ENCODE results near the gene LMBRD2. TPM values are rescaled to one million over a fixed set of nuclear protein-coding genes. Genes with fewer than 3 reads are reported as not detected.
A peak's percentile ranks its signal among the peaks of the same experiment; 100 is the strongest.

LMBRD2 gene
- polyA plus RNA-seq, 3 donors: 2.1 to 6.4 (median 2.3) TPM

- no peaks in the 10 kb centered on the region for H3K36me3 Mint-ChIP-seq
- no peak for DNase-seq
- H3K9me3 Mint-ChIP-seq: peaks cover 0 to 2% (median 0%) of the 10 kb centered on the region in 7 donors
- peak overlapping the region; percentile 18 to 50 (median 29) for H3K4me3 ChIP-seq (replicated peaks in 1 of 3; ENCODE audit: low read depth in 2 of 3, low read length in 3 of 3)
- no peak overlapping the region for H3K9ac ChIP-seq (ENCODE audit: insufficient read depth, low read length, poor library complexity, severe bottlenecking)
- peaks cover 24% of the 10 kb centered on the region for H3K4me1 Mint-ChIP-seq
- intact Hi-C loops (cut with micrococcal nuclease): no loop called here
- TF ChIP-seq CTCF (IDR thresholded peaks at IDR 0.05): no peak
- no peaks in the 10 kb centered on the region for H3K79me2 ChIP-seq (ENCODE audit: insufficient read depth, low read length)
- H3K36me3 ChIP-seq (replicated peaks in 1 of 2; ENCODE audit: control insufficient read depth in 1 of 2, insufficient read depth in 2 of 2, low read length in 2 of 2): no peaks in the 10 kb centered on the region
- WGBS (ENCODE audit: insufficient coverage): 20% methylated on average over 5 of the region's 9 CpGs
- H3K4me1 ChIP-seq (ENCODE audit: control insufficient read depth in 1 of 2, insufficient read depth in 2 of 2, low read length in 2 of 2): peaks cover 9 to 12% of the 10 kb centered on the region in 2 donors
- peaks cover 10 to 19% (median 17%) of the 10 kb centered on the region in 3 donors for H3K27me3 Mint-ChIP-seq (ENCODE audit: low read depth in 3 of 3)
- no peaks in the 10 kb centered on the region for H4K20me1 ChIP-seq (ENCODE audit: insufficient read depth, low read length)
- peak overlapping the region; percentile 47 for H3K4me2 ChIP-seq (replicated peaks; ENCODE audit: extremely low read depth, low read length, poor library complexity, severe bottlenecking)
- peaks cover 0 to 8% of the 10 kb centered on the region in 2 donors for H3K27me3 ChIP-seq (ENCODE audit: control insufficient read depth in 2 of 2, insufficient read depth in 2 of 2, low read length in 2 of 2)
- peak overlapping the region; percentile 56 for H2AFZ ChIP-seq (ENCODE audit: insufficient read depth, low read depth, low read length, poor library complexity, severe bottlenecking)
- H3K27ac Mint-ChIP-seq: peak overlapping the region in 2 of 7 donors; percentile 3 to 64
- no peaks in the 10 kb centered on the region for H3K9me3 ChIP-seq (replicated peaks in 1 of 2; ENCODE audit: control insufficient read depth in 1 of 2, insufficient read depth in 1 of 2, low read length in 2 of 2)
- H3K4me3 Mint-ChIP-seq: peak overlapping the region; percentile 65 to 88
- no peak overlapping the region for H3K27ac ChIP-seq (ENCODE audit: low read depth in 1 of 2, low read length in 2 of 2)
Observed at GRCh38 chr5:36070687-36071571, 80.8 kb downstream of the LMBRD2 start.

- H3K27me3 Mint-ChIP-seq (ENCODE audit: low read depth in 3 of 3): peaks cover 10 to 20% (median 19%) of the 10 kb centered on the region in 3 donors
- WGBS (ENCODE audit: insufficient coverage): 91% methylated on average over 4 of the region's 5 CpGs
Observed at GRCh38 chr5:36068751-36069281, 82.9 kb downstream of the LMBRD2 start.

More at GRCh38 chr5:36068751-36069281, 82.9 kb downstream of the LMBRD2 start:
- H3K4me1 Mint-ChIP-seq: peaks cover 25% of the 10 kb centered on the region
- H3K27ac Mint-ChIP-seq: peak overlapping the region in 1 of 7 donors; percentile 6
- Histone ChIP-seq H3K36me3 (replicated peaks in 1 of 2; ENCODE audit: control insufficient read depth in 1 of 2, insufficient read depth in 2 of 2, low read length in 2 of 2) (no peaks in the 10 kb centered on the region), H3K4me2 (replicated peaks; ENCODE audit: extremely low read depth, low read length, poor library complexity, severe bottlenecking) (no peak overlapping the region), H4K20me1 (ENCODE audit: insufficient read depth, low read length) (no peaks in the 10 kb centered on the region), H3K4me1 (ENCODE audit: control insufficient read depth in 1 of 2, insufficient read depth in 2 of 2, low read length in 2 of 2) (peaks cover 9 to 12% of the 10 kb centered on the region in 2 donors), H3K9me3 (replicated peaks in 1 of 2; ENCODE audit: control insufficient read depth in 1 of 2, insufficient read depth in 1 of 2, low read length in 2 of 2) (no peaks in the 10 kb centered on the region), H3K4me3 (replicated peaks in 1 of 3; ENCODE audit: low read depth in 2 of 3, low read length in 3 of 3) (no peak overlapping the region), H3K79me2 (ENCODE audit: insufficient read depth, low read length) (no peaks in the 10 kb centered on the region), H3K27ac (ENCODE audit: low read depth in 1 of 2, low read length in 2 of 2) (no peak overlapping the region), H3K27me3 (ENCODE audit: control insufficient read depth in 2 of 2, insufficient read depth in 2 of 2, low read length in 2 of 2) (peaks cover 0 to 8% of the 10 kb centered on the region in 2 donors), H3K9ac (ENCODE audit: insufficient read depth, low read length, poor library complexity, severe bottlenecking) (no peak overlapping the region), H2AFZ (ENCODE audit: insufficient read depth, low read depth, low read length, poor library complexity, severe bottlenecking) (no peak overlapping the region)
- H3K4me3 Mint-ChIP-seq: no peak overlapping the region
- no peak for DNase-seq
- intact Hi-C loops (cut with micrococcal nuclease): no loop called here
- TF ChIP-seq CTCF (IDR thresholded peaks at IDR 0.05): no peak
- peaks cover 0 to 2% (median 0%) of the 10 kb centered on the region in 7 donors for H3K9me3 Mint-ChIP-seq
- no peaks in the 10 kb centered on the region for H3K36me3 Mint-ChIP-seq
